ENCODE data around the gene SEMA4D.

GRCh38 chr9:89370593-89370992 is 127.3 kb downstream of the SEMA4D start:
- TF ChIP-seq CTCF (IDR thresholded peaks at IDR 0.05) (no peak), POLR2A (IDR thresholded peaks at IDR 0.05) (no peak)
